RWPE1 (cell line): ENCODE measurements around the gene ZNF112.
A peak's percentile ranks its signal among the peaks of the same experiment; 100 is the strongest.

Source experiments
- CTCF ChIA-PET: fragments of 350-600 bp; sonication (Branson Sonifier 250); formaldehyde crosslinking; extraction: SDS; loops from one replicate; lab custom pipeline; 2021; lab: Yijun Ruan, JAX
- POLR2A ChIA-PET: fragments of 400-600 bp; formaldehyde crosslinking; extraction: SDS; loops from one replicate; lab custom pipeline; 2020; ENCODE audit warnings: antibody characterized with exemption; ENCODE audit not compliant: low non-redundant PET; lab: Yijun Ruan, JAX
- DNase-seq: peaks from one replicate; pipeline ENCODE4 v3.0.0; 2012; ENCODE audit warnings: low spot score
- H3K27ac ChIP-seq: fragments of 450-650 bp; 2 replicates; pipeline ENCODE4 v1.5.1; 2017
- CTCF ChIP-seq: fragments of 450-650 bp; conservative IDR thresholded peaks from 2 replicates; pipeline ENCODE4 v1.5.1; 2017; ENCODE audit warnings: low read depth, mild to moderate bottlenecking

Gene ZNF112

DNA sequence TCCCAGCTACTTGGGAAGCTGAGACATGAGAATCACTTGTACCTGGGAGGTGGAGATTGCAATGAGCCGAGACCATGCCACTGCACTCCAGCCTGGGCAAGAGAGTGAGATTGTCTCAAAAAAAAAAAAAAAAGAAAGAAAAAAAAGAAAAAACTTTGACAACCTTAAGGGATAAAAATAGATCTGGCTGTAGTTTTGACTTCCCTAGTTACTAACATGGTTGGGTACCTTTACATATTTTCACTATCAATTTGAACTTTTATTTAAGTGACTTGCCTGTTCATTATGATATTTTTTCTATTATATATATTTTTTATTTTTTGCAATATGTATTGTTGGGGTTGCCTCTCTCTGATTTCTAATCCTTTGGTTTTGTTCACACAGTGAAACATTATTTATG, 43.2 kb downstream of the ZNF112 start:
- POLR2A ChIA-PET: no interaction called here
- DNase-seq: no peak
- CTCF ChIA-PET: interaction anchor here (0.6 kb wide), 1 partner anchor 81 kb away, joined by 4 read pairs; no protein-coding TSS in a partner anchor
- H3K27ac ChIP-seq: no peak overlapping the region
- TF ChIP-seq CTCF: no peak

- no peak for DNase-seq
- ChIA-PET POLR2A (no interaction called here), CTCF (interaction anchor here (1.1 kb wide), 1 partner anchor 10 kb away, joined by 3 read pairs; no protein-coding TSS in a partner anchor)
- H3K27ac ChIP-seq: no peak overlapping the region
- no peak for TF ChIP-seq CTCF
Observed at GRCh38 chr19:44308011-44308410, 48.5 kb downstream of the ZNF112 start.

- no peak for TF ChIP-seq CTCF
- no peak overlapping the region for H3K27ac ChIP-seq
- DNase-seq: no peak
- ChIA-PET POLR2A (no interaction called here), CTCF (no interaction called here)
Observed at GRCh38 chr19:44306283-44306682, 50.2 kb downstream of the ZNF112 start.

DNA sequence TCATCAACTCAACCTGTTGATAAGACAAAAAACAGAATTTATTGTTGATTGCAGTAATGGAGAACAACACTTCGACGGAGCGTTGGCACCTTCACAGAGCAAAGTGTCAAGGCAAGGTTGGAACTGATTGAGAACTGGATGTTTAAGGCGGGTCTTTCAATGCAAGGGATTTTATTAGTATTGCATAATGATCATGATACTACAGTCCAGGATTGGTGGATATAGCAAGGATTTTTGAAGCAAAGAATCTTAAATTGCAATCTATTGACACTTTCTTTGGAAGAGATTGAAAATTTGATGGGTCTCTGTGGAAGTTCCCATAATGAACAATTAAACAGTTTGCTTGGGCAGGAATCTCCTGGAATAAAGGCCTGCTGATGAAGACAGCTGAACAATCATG, 51.0 kb downstream of the ZNF112 start:
- no peak for DNase-seq
- CTCF ChIA-PET: no interaction called here
- no peak for TF ChIP-seq CTCF
- POLR2A ChIA-PET: no interaction called here
- no peak overlapping the region for H3K27ac ChIP-seq

DNA sequence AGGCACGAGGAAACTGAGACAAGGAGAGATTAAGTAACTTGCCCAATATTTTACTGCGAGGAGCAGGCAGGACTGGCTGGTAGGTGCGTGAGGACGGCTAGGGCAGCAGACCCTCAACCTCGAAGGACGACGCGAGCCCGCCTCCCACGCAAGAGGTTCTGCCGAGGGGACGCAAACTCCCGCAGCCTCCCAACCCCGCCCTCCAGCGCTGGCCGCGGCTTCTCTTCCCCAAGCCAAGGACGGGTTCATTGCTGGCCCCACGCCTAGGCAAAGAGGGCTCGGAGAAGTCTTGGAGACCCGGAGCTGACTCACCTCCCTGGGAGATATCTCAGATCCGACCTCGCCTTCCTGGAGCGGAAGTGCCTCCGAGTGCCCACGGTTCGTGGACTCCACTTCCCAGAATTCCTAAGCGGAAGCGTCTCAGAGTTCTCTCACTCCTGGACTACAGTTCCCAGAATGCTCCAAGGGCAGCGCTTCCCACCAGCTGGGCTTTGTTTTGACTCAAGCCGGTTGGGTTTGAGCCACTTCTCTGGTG, 51.8 kb downstream of the ZNF112 start, which contains the start of gene ZNF235:
ZNF235 (minus strand) TSS at position 367 of the 535 bp plus-strand sequence. CDS start 1,621 bp downstream, outside the sequence.
- TF ChIP-seq CTCF: no peak
- ChIA-PET POLR2A (no interaction called here), CTCF (interaction anchor here (0.7 kb wide), 1 partner anchor 1494 kb away, joined by 3 read pairs; no protein-coding TSS in a partner anchor)
- H3K27ac ChIP-seq: peak within 1 kb of the TSS; percentile 84
- peak; percentile 95 for DNase-seq

- DNase-seq: peak; percentile 28
- peak overlapping the region; percentile 84 for H3K27ac ChIP-seq
- POLR2A ChIA-PET: no interaction called here
- CTCF ChIA-PET: interaction anchor here (0.5 to 0.7 kb wide), 3 partner anchors 33 to 1495 kb away, joined by 3 to 6 read pairs (median 3); no protein-coding TSS in a partner anchor
- no peak for TF ChIP-seq CTCF
Observed at GRCh38 chr19:44303976-44304568, 52.4 kb downstream of the ZNF112 start.
